A673 (cell line): ENCODE results near the gene ABHD10. TPM values are rescaled to one million over a fixed set of nuclear protein-coding genes. Genes with fewer than 3 reads are reported as not detected.
A peak's percentile ranks its signal among the peaks of the same experiment; 100 is the strongest.

ENCODE experiments used
- BruUV-seq: library from RNA; stranded (reverse); fragments of 400-500 nt; replicated peaks from 2 replicates; lab custom pipeline; 2021; lab: Mats Ljungman, UMichigan
- CTCF ChIA-PET: fragments of 300-600 bp; sonication (Branson Sonifier 250); formaldehyde crosslinking; loops from one replicate; lab custom pipeline; 2022; ENCODE audit warnings: antibody characterized with exemption; lab: Charles Lee
- POLR2A ChIA-PET: fragments of 300-600 bp; sonication (Branson Sonifier 250); formaldehyde crosslinking; loops from one replicate; lab custom pipeline; 2022; ENCODE audit warnings: antibody characterized with exemption; ENCODE audit not compliant: low non-redundant PET; lab: Charles Lee
- DNase-seq: peaks from one replicate; pipeline ENCODE4 v3.0.0-alpha.2; 2015; ENCODE audit warnings: low spot score
- H3K27ac ChIP-seq: fragments of 200-600 bp; sonication (generic); 2 replicates; pipeline ENCODE4 v1.5.1; 2016; ENCODE audit warnings: mixed run types, low read depth, mild to moderate bottlenecking, mixed read lengths, antibody characterized with exemption, low read length; ENCODE audit not compliant: poor library complexity, severe bottlenecking
- H3K27me3 ChIP-seq: fragments of 200-600 bp; sonication (generic); replicated peaks from 2 replicates; pipeline ENCODE4 v1.6.1; 2017; ENCODE audit warnings: mixed run types, low read depth, mild to moderate bottlenecking, mixed read lengths, antibody characterized with exemption, low read length; ENCODE audit not compliant: insufficient read depth, poor library complexity
- H3K36me3 ChIP-seq: fragments of 200-600 bp; sonication (generic); 2 replicates; pipeline ENCODE4 v1.6.1; 2016; ENCODE audit warnings: mixed run types, mild to moderate bottlenecking, mixed read lengths, antibody characterized with exemption, low read length; ENCODE audit not compliant: insufficient read depth, poor library complexity, severe bottlenecking
- H3K4me1 ChIP-seq: fragments of 200-600 bp; sonication (generic); 2 replicates; pipeline ENCODE4 v1.6.1; 2017; ENCODE audit warnings: mixed run types, mild to moderate bottlenecking, mixed read lengths, antibody characterized with exemption, low read length; ENCODE audit not compliant: insufficient read depth, poor library complexity, severe bottlenecking
- H3K4me3 ChIP-seq: fragments of 200-600 bp; sonication (generic); 2 replicates; pipeline ENCODE4 v1.5.1; 2016; ENCODE audit warnings: low read depth, mixed run types, mild to moderate bottlenecking, mixed read lengths, low read length; ENCODE audit not compliant: poor library complexity, severe bottlenecking
- H3K9me3 ChIP-seq: fragments of 200-600 bp; sonication (generic); 2 replicates; pipeline ENCODE4 v1.6.1; 2016; ENCODE audit warnings: mixed run types, low read depth, mild to moderate bottlenecking, mixed read lengths, antibody characterized with exemption, low read length; ENCODE audit not compliant: poor library complexity, severe bottlenecking
- CTCF ChIP-seq: fragments of 300-800, 200-600 bp; sonication (generic); conservative IDR thresholded peaks from 2 replicates; pipeline ENCODE4 v1.5.1; 2017; ENCODE audit warnings: low read depth, mild to moderate bottlenecking, antibody characterized with exemption, low read length, moderate library complexity, mixed read lengths
- EZH2 ChIP-seq: fragments of 200-600 bp; sonication (generic); IDR thresholded peaks from 2 replicates; pipeline ENCODE4 v1.6.1; 2017; ENCODE audit warnings: borderline replicate concordance, low read depth, mild to moderate bottlenecking, mixed read lengths, antibody characterized with exemption, low read length; ENCODE audit not compliant: poor library complexity, severe bottlenecking
- intact Hi-C: fragments of 100-400 bp; cut with micrococcal nuclease; formaldehyde crosslinking; loops from one replicate; pipeline ENCODE4 v1.10.0; 2022; ENCODE audit not compliant: unreplicated experiment
- total RNA-seq: library from RNA; stranded (reverse); gene quantifications from 2 replicates; pipeline ENCODE4 v1.2.3, GENCODE V29; 2021

ABHD10 gene
- total RNA-seq, 1 experiment from 2014 or later: 40.7 TPM

- no peaks in the 10 kb centered on the region for H3K27me3 ChIP-seq
- H3K27ac ChIP-seq: no peak overlapping the region
- H3K4me3 ChIP-seq: no peak overlapping the region
- POLR2A ChIA-PET: no interaction called here
- peaks cover 23% of the 10 kb centered on the region for H3K36me3 ChIP-seq
- TF ChIP-seq EZH2 (no peak), CTCF (no peak)
- no peaks in the 10 kb centered on the region for H3K9me3 ChIP-seq
- BruUV-seq: no TSS peak
- CTCF ChIA-PET: no interaction called here
- intact Hi-C loops: no loop called here
- no peak for DNase-seq
- H3K4me1 ChIP-seq: peaks cover 7% of the 10 kb centered on the region
Measured at GRCh38 chr3:111984636-111985298, 5.9 kb downstream of the ABHD10 start.

- intact Hi-C loops: no loop called here
- no peak overlapping the region for H3K27ac ChIP-seq
- no peaks in the 10 kb centered on the region for H3K27me3 ChIP-seq
- ChIA-PET POLR2A (no interaction called here), CTCF (interaction anchor here (1.1 kb wide), 1 partner anchor 27 kb away, joined by 4 read pairs; no protein-coding TSS in a partner anchor)
- no peaks in the 10 kb centered on the region for H3K4me1 ChIP-seq
- TF ChIP-seq EZH2: no peak
- TF ChIP-seq CTCF: no peak
- H3K36me3 ChIP-seq: peaks cover 36% of the 10 kb centered on the region
- BruUV-seq: no TSS peak
- no peak for DNase-seq
- H3K4me3 ChIP-seq: no peak overlapping the region
- no peaks in the 10 kb centered on the region for H3K9me3 ChIP-seq
Measured at GRCh38 chr3:111986800-111987199, 8.0 kb downstream of the ABHD10 start.

- Histone ChIP-seq H3K27me3 (no peaks in the 10 kb centered on the region), H3K36me3 (peaks cover 36% of the 10 kb centered on the region), H3K4me1 (no peaks in the 10 kb centered on the region), H3K9me3 (no peaks in the 10 kb centered on the region), H3K4me3 (no peak overlapping the region), H3K27ac (no peak overlapping the region)
- intact Hi-C loops: loop anchor here (1.0 to 2.0 kb wide), 2 partner anchors 24 to 54 kb away; no protein-coding TSS in a partner anchor
- POLR2A ChIA-PET: interaction anchor here (0.7 kb wide), 1 partner anchor 1699 kb away, joined by 3 read pairs; no protein-coding TSS in a partner anchor
- DNase-seq: peak; percentile 71
- CTCF ChIA-PET: interaction anchor here (0.6 to 1.5 kb wide), 9 partner anchors 9 to 312 kb away, joined by 3 to 24 read pairs (median 3); no protein-coding TSS in a partner anchor
- peak; percentile 83 for TF ChIP-seq CTCF
- no peak for TF ChIP-seq EZH2
- no TSS peak for BruUV-seq
Measured at GRCh38 chr3:111989061-111989678, 10.3 kb downstream of the ABHD10 start.
